Measurements from ENCODE around the gene PDE6H.

PDE6H gene

GRCh38 chr12:15004421-15004820 lies 31.6 kb downstream of the PDE6H start:
- TF ChIP-seq CTCF (conservative IDR thresholded peaks at IDR 0.05; ENCODE audit: low read depth, low read length): no peak
- no peak overlapping the region for H3K4me3 ChIP-seq (ENCODE audit: low read depth, low read length)
- DNase-seq (ENCODE audit: low read depth): no peak

GRCh38 chr12:15005064-15005463 lies 32.2 kb downstream of the PDE6H start:
- no peak overlapping the region for H3K4me3 ChIP-seq (ENCODE audit: low read depth, low read length)
- TF ChIP-seq CTCF (conservative IDR thresholded peaks at IDR 0.05; ENCODE audit: low read depth, low read length): no peak
- DNase-seq (ENCODE audit: low read depth): no peak

GRCh38 chr12:15007551-15007950 lies 34.7 kb downstream of the PDE6H start:
- TF ChIP-seq CTCF (conservative IDR thresholded peaks at IDR 0.05; ENCODE audit: low read depth, low read length): no peak
- H3K4me3 ChIP-seq (ENCODE audit: low read depth, low read length): no peak overlapping the region
- no peak for DNase-seq (ENCODE audit: low read depth)

GRCh38 chr12:15011162-15011561 lies 38.3 kb downstream of the PDE6H start:
- no peak overlapping the region for H3K4me3 ChIP-seq (ENCODE audit: low read depth, low read length)
- peak; percentile 39 for TF ChIP-seq CTCF (conservative IDR thresholded peaks at IDR 0.05; ENCODE audit: low read depth, low read length)
- DNase-seq (ENCODE audit: low read depth): no peak

GRCh38 chr12:15013634-15014179 lies 40.9 kb downstream of the PDE6H start:
- no peak for TF ChIP-seq CTCF (conservative IDR thresholded peaks at IDR 0.05; ENCODE audit: low read depth, low read length)
- no peak for DNase-seq (ENCODE audit: low read depth)
- H3K4me3 ChIP-seq (ENCODE audit: low read depth, low read length): no peak overlapping the region

- no peak for DNase-seq (ENCODE audit: low read depth)
- no peak overlapping the region for H3K4me3 ChIP-seq (ENCODE audit: low read depth, low read length)
- TF ChIP-seq CTCF (conservative IDR thresholded peaks at IDR 0.05; ENCODE audit: low read depth, low read length): no peak
Measured at GRCh38 chr12:15014708-15015107, 41.9 kb downstream of the PDE6H start.

- TF ChIP-seq CTCF (conservative IDR thresholded peaks at IDR 0.05; ENCODE audit: low read depth, low read length): no peak
- no peak for DNase-seq (ENCODE audit: low read depth)
- no peak overlapping the region for H3K4me3 ChIP-seq (ENCODE audit: low read depth, low read length)
Measured at GRCh38 chr12:15015121-15015520, 42.3 kb downstream of the PDE6H start.
